ENCODE results near the gene ACTL10. TPM values are rescaled to one million over a fixed set of nuclear protein-coding genes. Genes with fewer than 3 reads are reported as not detected.

ACTL10 gene
- polyA plus RNA-seq, 1 experiment: 0.67 TPM

Other genes starting within 250 kb of the ACTL10 start
- gene SNTA1, start 223.2 kb upstream of the ACTL10 start, polyA plus RNA-seq (2011; rRNA removed): 14.4 and 24.7 TPM in 2 replicates
- gene CBFA2T2, start 176.8 kb upstream of the ACTL10 start, polyA plus RNA-seq (2011; rRNA removed): 7.6 and 8.0 TPM in 2 replicates
- gene C20orf144, start 4.6 kb upstream of the ACTL10 start, polyA plus RNA-seq (2011; rRNA removed): 0.13 and 0.22 TPM in 2 replicates
- gene NECAB3, start 7.5 kb downstream of the ACTL10 start, polyA plus RNA-seq (2011; rRNA removed): 13.4 and 20.2 TPM in 2 replicates
- gene E2F1, start 19.4 kb downstream of the ACTL10 start, polyA plus RNA-seq (2011; rRNA removed): 5.1 and 7.5 TPM in 2 replicates
- 7.8 and 11.2 TPM in 2 replicates for gene PXMP4, start 53.4 kb downstream of the ACTL10 start, polyA plus RNA-seq (2011; rRNA removed)
- gene ZNF341, start 65.1 kb downstream of the ACTL10 start, polyA plus RNA-seq (2011; rRNA removed): 1.3 and 2.9 TPM in 2 replicates
- gene CHMP4B, start 144.4 kb downstream of the ACTL10 start, polyA plus RNA-seq (2011; rRNA removed): 65.3 and 84.0 TPM in 2 replicates